Liver (tissue), 9 donors: ENCODE data around the gene ECE1. TPM values are rescaled to one million over a fixed set of nuclear protein-coding genes. Genes with fewer than 3 reads are reported as not detected.
A peak's percentile ranks its signal among the peaks of the same experiment; 100 is the strongest.
"Not testable (repeated sequence)": the region's sequence is repeated elsewhere in the genome, so short reads cannot be mapped to it uniquely, and the experiment has no call there.

Source experiments
- DNase-seq: peaks from one replicate; pipeline ENCODE4 v3.0.0-alpha.2; 2017; ENCODE audit warnings: low spot score
- H3K27ac ChIP-seq, 2 donors: one replicate each; pipeline ENCODE4 v1.7.0; 2013; ENCODE audit warnings: inconsistent platforms in 2 of 2, low read length in 2 of 2, control low read depth in 1 of 2, low read depth in 1 of 2, mild to moderate bottlenecking in 1 of 2
- H3K27me3 ChIP-seq, 4 donors: one replicate each; pipeline versions ENCODE4 v1.6.1 to v1.7.0; 2013; ENCODE audit warnings: low read length in 3 of 4, inconsistent platforms in 1 of 4, mild to moderate bottlenecking in 1 of 4, moderate library complexity in 1 of 4; ENCODE audit not compliant: control insufficient read depth in 4 of 4, insufficient read depth in 4 of 4
- H3K36me3 ChIP-seq, 4 donors: one replicate each; pipeline versions ENCODE4 v1.6.1 to v1.7.0; 2013; ENCODE audit warnings: low read length in 3 of 4, mild to moderate bottlenecking in 3 of 4, low read depth in 1 of 4, moderate library complexity in 1 of 4; ENCODE audit not compliant: control insufficient read depth in 4 of 4, insufficient read depth in 3 of 4
- H3K4me1 ChIP-seq, 4 donors: one replicate each; pipeline versions ENCODE4 v1.6.1 to v1.7.0; 2013; ENCODE audit warnings: low read length in 3 of 4, mild to moderate bottlenecking in 3 of 4, moderate library complexity in 1 of 4; ENCODE audit not compliant: control insufficient read depth in 4 of 4, insufficient read depth in 4 of 4
- H3K4me3 ChIP-seq, 3 donors: one replicate each; pipeline versions ENCODE4 v1.6.1 to v1.7.0; 2013; ENCODE audit warnings: low read length in 3 of 3, control low read depth in 1 of 3, low read depth in 1 of 3, mild to moderate bottlenecking in 1 of 3
- H3K9ac ChIP-seq, 2 donors: one replicate each; pipeline ENCODE4 v1.7.0; 2013; ENCODE audit warnings: low read length in 2 of 2, mild to moderate bottlenecking in 2 of 2, moderate library complexity in 2 of 2, control low read depth in 1 of 2, low read depth in 1 of 2
- H3K9me3 ChIP-seq, 4 donors: one replicate each; pipeline versions ENCODE4 v1.6.1 to v1.7.0; 2013; ENCODE audit warnings: low read length in 3 of 4; ENCODE audit not compliant: control insufficient read depth in 4 of 4
- ATF3 ChIP-seq: IDR thresholded peaks from 2 replicates; pipeline ENCODE4 v1.6.1; 2016; ENCODE audit warnings: antibody characterized with exemption
- CTCF ChIP-seq: fragments of 150-350 bp; IDR thresholded peaks from 2 replicates; pipeline ENCODE4 v1.5.1; 2017; ENCODE audit warnings: improper control_type of control experiment, low read depth, low read length; ENCODE audit not compliant: missing input control
- EGR1 ChIP-seq, 2 donors: IDR thresholded peaks; 2 replicates each; pipeline ENCODE4 v1.6.1; 2016 to 2018; ENCODE audit warnings: antibody characterized with exemption in 2 of 2, low read depth in 2 of 2
- FOXA1 ChIP-seq: IDR thresholded peaks from 2 replicates; pipeline ENCODE4 v1.6.1; 2016; ENCODE audit warnings: antibody characterized with exemption
- FOXA2 ChIP-seq: IDR thresholded peaks from 2 replicates; pipeline ENCODE4 v1.6.1; 2016; ENCODE audit warnings: antibody characterized with exemption
- GABPA ChIP-seq, 2 donors: IDR thresholded peaks in 1 of 2; conservative IDR thresholded peaks in 1 of 2; 2 replicates each; pipeline ENCODE4 v1.6.1; 2016; ENCODE audit warnings: antibody characterized with exemption in 2 of 2, mild to moderate bottlenecking in 1 of 2, moderate library complexity in 1 of 2
- HNF4A ChIP-seq, 2 donors: conservative IDR thresholded peaks; 2 replicates each; pipeline ENCODE4 v1.6.1; 2016; ENCODE audit warnings: antibody characterized with exemption in 2 of 2, mild to moderate bottlenecking in 2 of 2
- JUND ChIP-seq, 2 donors: IDR thresholded peaks; 2 replicates each; pipeline ENCODE4 v1.6.1; 2016; ENCODE audit warnings: antibody characterized with exemption in 2 of 2
- NR2F2 ChIP-seq: IDR thresholded peaks from 2 replicates; pipeline ENCODE4 v1.6.1; 2016; ENCODE audit warnings: antibody characterized with exemption
- RAD21 ChIP-seq, 2 donors: IDR thresholded peaks; 2 replicates each; pipeline ENCODE4 v1.6.1; 2016; ENCODE audit warnings: antibody characterized with exemption in 2 of 2, mild to moderate bottlenecking in 2 of 2
- REST ChIP-seq: IDR thresholded peaks from 2 replicates; pipeline ENCODE4 v1.6.1; 2016; ENCODE audit warnings: antibody characterized with exemption, mild to moderate bottlenecking
- RXRA ChIP-seq, 2 donors: IDR thresholded peaks; 2 replicates each; pipeline ENCODE4 v1.6.1; 2017 to 2018; ENCODE audit warnings: antibody characterized with exemption in 2 of 2, mild to moderate bottlenecking in 1 of 2
- SP1 ChIP-seq: IDR thresholded peaks from 2 replicates; pipeline ENCODE4 v1.6.1; 2018; ENCODE audit warnings: antibody characterized with exemption, mild to moderate bottlenecking
- TAF1 ChIP-seq: conservative IDR thresholded peaks from 2 replicates; pipeline ENCODE4 v1.6.1; 2016; ENCODE audit warnings: antibody characterized with exemption, mild to moderate bottlenecking
- YY1 ChIP-seq: IDR thresholded peaks from 2 replicates; pipeline ENCODE4 v1.6.1; 2016; ENCODE audit warnings: antibody characterized with exemption, mild to moderate bottlenecking
- WGBS: extraction: QIAGEN DNeasy Blood & Tissue Kit; methylation state at CpG from one replicate; pipeline ENCODE4 v1.1.7; 2013; 5-methylcytosine and 5-hydroxymethylcytosine counted together
- polyA plus RNA-seq, 2 donors: library from polyadenylated mRNA; stranded (reverse) in 1 of 2; unstranded in 1 of 2; fragments of 200-250 nt in 1 of 2; fragments of >200 nt in 1 of 2; fragmentation: Nextera tagmentation in 1 of 2; extraction: Ambion mirVana in 1 of 2; gene quantifications; one replicate each; pipeline versions ENCODE4 v1.2.1 to v1.2.3, GENCODE V29; 2013 to 2015
- total RNA-seq, 2 donors: library from RNA; depleted of rRNA; stranded (reverse); fragments of >200 nt; gene quantifications; one replicate each; pipeline ENCODE4 v1.2.3, GENCODE V29; 2014
- TF ChIP-seq, protein P1 (sequence below): IDR thresholded peaks from 2 replicates; pipeline ENCODE4 v1.6.1; 2016; ENCODE audit warnings: antibody characterized with exemption
- TF ChIP-seq, protein P2 (sequence below): IDR thresholded peaks from 2 replicates; pipeline ENCODE4 v1.6.1; 2016; ENCODE audit warnings: antibody characterized with exemption
- donor health status: healthy.
- donor health status: healthy.
- donor health status: healthy.
- donor health status: healthy.
- donor health status: healthy.

Gene ECE1
- total and polyA plus RNA-seq, 4 donors = 29.3 to 46.4 (median 39.6) TPM

GRCh38 chr1:21192284-21192683 lies 98.0 kb downstream of the ECE1 start:
- no peak for DNase-seq
- 72% methylated on average over 5 of the region's 5 CpGs for WGBS

DNA sequence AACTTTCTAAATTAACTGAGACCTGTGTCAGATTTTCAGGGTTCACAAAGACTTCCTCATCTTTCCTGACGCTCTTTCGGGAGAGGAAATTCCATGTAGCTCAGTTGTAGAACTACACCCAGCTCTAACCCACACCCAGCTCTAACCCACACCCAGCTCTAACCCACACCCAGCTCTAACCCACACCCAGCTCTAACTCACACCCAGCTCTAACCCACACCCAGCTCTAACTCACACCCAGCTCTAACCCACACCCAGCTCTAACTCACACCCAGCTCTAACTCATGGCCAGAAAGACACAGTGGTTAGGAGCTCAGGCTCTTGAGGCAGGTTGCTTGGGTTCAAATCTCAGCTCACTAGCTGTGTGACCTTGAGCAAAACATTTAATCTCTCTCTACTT lies 99.5 kb downstream of the ECE1 start:
- H3K9me3 ChIP-seq, H3K9ac ChIP-seq, H3K27me3 ChIP-seq, H3K4me3 ChIP-seq, H3K4me1 ChIP-seq, H3K36me3 ChIP-seq, DNase-seq, H3K27ac ChIP-seq: not testable (repeated sequence)
- 63% methylated on average over 2 of the region's 2 CpGs for WGBS

More at GRCh38 chr1:21192284-21192683, 98.0 kb downstream of the ECE1 start:
- Histone ChIP-seq H3K4me1 (no peaks in the 10 kb centered on the region), H3K9ac (no peak overlapping the region), H3K27me3 (no peaks in the 10 kb centered on the region), H3K36me3 (no peaks in the 10 kb centered on the region), H3K4me3 (no peak overlapping the region), H3K9me3 (no peaks in the 10 kb centered on the region), H3K27ac (no peak overlapping the region)
- TF ChIP-seq RAD21 (IDR thresholded peaks at IDR 0.05) = peak in 1 of 2 donors; percentile 10
- no peak for TF ChIP-seq REST

DNA sequence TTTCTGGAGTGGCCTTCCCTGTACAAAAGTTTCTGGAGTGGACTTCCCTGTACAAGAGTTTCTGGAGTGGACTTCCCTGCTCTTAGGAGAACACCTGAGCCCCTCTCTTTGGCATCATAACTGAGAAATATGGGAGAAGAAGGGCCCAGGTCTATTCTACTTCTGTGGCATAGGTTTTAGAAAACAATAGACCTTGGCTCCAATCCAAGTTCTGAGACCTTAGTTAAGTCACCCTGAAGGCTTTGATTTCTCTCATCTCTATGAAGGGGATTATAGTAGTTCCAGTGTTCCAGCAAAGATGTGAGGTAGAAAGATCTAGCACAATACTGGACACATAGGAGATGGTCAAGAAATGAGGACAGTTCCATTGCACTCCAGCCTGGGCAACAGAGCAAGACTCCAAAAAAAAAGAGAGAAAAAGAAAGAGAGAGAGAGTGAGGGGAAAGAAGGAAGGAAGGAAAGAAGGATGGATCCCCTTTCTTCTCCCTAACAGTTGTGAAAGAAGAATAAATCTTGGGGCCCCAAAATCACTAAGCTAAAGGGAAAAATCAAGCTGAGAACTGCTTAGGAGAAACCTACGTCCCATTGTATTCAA lies 100.3 kb downstream of the ECE1 start:
- no peak for DNase-seq
- no peaks in the 10 kb centered on the region for H3K9me3 ChIP-seq
- no peak overlapping the region for H3K4me3 ChIP-seq
- no peaks in the 10 kb centered on the region for H3K27me3 ChIP-seq
- H3K36me3 ChIP-seq = no peaks in the 10 kb centered on the region
- H3K27ac ChIP-seq = no peak overlapping the region
- H3K4me1 ChIP-seq = no peaks in the 10 kb centered on the region
- 90% methylated on average over 1 of the region's 1 CpG for WGBS
- H3K9ac ChIP-seq = no peak overlapping the region
- TF ChIP-seq RXRA (IDR thresholded peaks at IDR 0.05) (no peak), NR2F2 (no peak), GABPA (IDR thresholded peaks at IDR 0.05 in 1 of 2, conservative IDR thresholded peaks at IDR 0.05 in 1 of 2) (no peak), ATF3 (no peak), EGR1 (IDR thresholded peaks at IDR 0.05; ENCODE audit: low read depth in 2 of 2) (no peak), FOXA2 (no peak), FOXA1 (no peak), HNF4A (conservative IDR thresholded peaks at IDR 0.05) (no peak), JUND (IDR thresholded peaks at IDR 0.05) (no peak), CTCF (no peak), RAD21 (IDR thresholded peaks at IDR 0.05) (no peak), SP1 (no peak), TAF1 (no peak), REST (no peak), YY1 (no peak)
- TF ChIP-seq, protein P1, sequence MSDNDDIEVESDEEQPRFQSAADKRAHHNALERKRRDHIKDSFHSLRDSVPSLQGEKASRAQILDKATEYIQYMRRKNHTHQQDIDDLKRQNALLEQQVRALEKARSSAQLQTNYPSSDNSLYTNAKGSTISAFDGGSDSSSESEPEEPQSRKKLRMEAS = no peak
- TF ChIP-seq, protein P2, sequence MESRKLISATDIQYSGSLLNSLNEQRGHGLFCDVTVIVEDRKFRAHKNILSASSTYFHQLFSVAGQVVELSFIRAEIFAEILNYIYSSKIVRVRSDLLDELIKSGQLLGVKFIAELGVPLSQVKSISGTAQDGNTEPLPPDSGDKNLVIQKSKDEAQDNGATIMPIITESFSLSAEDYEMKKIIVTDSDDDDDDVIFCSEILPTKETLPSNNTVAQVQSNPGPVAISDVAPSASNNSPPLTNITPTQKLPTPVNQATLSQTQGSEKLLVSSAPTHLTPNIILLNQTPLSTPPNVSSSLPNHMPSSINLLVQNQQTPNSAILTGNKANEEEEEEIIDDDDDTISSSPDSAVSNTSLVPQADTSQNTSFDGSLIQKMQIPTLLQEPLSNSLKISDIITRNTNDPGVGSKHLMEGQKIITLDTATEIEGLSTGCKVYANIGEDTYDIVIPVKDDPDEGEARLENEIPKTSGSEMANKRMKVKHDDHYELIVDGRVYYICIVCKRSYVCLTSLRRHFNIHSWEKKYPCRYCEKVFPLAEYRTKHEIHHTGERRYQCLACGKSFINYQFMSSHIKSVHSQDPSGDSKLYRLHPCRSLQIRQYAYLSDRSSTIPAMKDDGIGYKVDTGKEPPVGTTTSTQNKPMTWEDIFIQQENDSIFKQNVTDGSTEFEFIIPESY = no peak
